ENCODE results near the gene ZNF195.
"Not testable (repeated sequence)": the region's sequence is repeated elsewhere in the genome, so short reads cannot be mapped to it uniquely, and the experiment has no call there.

ZNF195 gene

GRCh38 chr11:3402181-3402860, 23.4 kb upstream of the ZNF195 start:
- DNase-seq (ENCODE audit: low read depth, low spot score) = not testable (repeated sequence)

GRCh38 chr11:3401052-3401451, 22.1 kb upstream of the ZNF195 start:
- DNase-seq (ENCODE audit: low read depth, low spot score) = not testable (repeated sequence)

- not testable (repeated sequence) for DNase-seq (ENCODE audit: low read depth, low spot score)
Observed at GRCh38 chr11:3398509-3398908, 19.6 kb upstream of the ZNF195 start.

DNA sequence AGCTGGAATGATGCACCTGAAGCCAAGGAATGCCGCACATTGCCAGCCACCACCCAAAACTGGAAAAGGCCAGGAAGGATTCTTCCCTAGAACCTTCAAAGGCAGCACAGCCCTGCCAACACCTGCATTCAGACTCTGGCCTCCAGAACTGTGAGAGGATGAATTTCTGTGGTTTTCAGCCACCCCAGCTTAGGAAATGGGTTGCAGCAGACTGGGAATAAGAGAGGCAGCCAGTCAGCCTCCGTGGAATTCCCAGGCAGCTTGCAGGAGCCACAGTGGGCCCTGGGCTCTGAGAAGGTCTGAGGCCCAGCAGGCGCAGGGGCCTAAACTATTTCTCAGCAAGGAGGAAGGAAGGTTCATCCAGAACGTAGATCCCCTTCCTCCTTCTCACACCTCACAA, 19.2 kb upstream of the ZNF195 start:
- not testable (repeated sequence) for DNase-seq (ENCODE audit: low read depth, low spot score)

- DNase-seq (ENCODE audit: low read depth, low spot score) = not testable (repeated sequence)
Observed at GRCh38 chr11:3397210-3397609, 18.3 kb upstream of the ZNF195 start.

DNA sequence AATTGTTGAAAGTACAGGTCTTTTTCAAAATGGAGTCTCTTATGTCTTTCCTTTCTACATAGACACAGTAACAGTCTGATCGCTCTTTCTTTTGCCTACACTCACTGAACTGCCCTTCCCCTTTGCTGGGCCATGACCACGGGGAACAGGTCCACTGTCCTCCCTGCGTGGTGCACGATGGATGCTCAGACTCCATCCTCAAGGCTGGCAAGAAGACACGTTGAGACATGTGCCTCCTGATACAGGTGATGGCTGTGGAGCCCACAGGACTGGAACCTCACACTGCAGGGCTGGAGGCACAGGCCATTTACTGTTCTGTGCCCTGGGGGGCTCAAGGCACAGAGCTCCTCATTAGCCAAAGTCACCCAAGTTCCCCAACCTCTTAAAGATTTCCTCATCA, 16.5 kb upstream of the ZNF195 start:
- DNase-seq (ENCODE audit: low read depth, low spot score) = not testable (repeated sequence)

DNA sequence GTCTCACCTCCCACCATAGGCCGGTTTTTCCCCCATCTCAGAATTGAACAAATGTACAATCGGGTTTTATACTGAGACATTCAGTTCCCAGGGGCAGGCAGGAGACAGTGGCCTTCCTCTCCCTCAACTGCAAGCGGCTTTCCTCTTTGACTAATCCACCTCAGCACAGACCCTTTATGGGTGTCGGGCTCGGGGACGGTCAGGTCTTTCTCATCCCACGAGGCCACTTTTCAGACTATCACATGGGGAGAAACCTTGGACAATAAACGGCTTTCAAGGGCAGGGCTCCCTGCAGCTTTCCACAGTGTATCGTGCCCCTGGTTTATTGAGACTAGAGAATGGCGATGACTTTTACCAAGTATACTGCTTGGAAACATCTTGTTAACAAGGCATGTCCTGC, 16.0 kb upstream of the ZNF195 start:
- not testable (repeated sequence) for DNase-seq (ENCODE audit: low read depth, low spot score)

DNA sequence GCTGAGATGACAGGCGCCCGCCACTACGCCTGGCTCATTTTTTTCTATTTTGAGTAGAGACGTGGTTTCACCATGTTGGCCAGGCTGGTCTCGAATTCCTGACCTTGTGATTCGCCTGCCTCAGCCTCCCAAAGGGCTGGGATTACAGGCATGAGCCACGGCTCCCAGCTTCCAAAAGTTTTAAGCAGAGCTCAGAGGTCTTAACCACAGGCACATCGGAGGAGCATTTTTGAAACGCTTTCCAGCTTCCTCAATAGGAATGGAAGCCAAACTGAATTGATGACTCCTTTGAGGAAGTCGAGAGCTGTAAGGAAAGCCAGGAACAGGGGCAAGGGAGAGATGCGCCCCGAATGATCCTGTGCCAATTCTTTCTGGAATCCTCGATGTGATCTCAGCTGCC, 14.5 kb upstream of the ZNF195 start:
- not testable (repeated sequence) for DNase-seq (ENCODE audit: low read depth, low spot score)

GRCh38 chr11:3382613-3383285, 3.8 kb upstream of the ZNF195 start:
- DNase-seq (ENCODE audit: low read depth, low spot score) = no peak

GRCh38 chr11:3381794-3382193, 2.8 kb upstream of the ZNF195 start:
- DNase-seq (ENCODE audit: low read depth, low spot score) = no peak

DNA sequence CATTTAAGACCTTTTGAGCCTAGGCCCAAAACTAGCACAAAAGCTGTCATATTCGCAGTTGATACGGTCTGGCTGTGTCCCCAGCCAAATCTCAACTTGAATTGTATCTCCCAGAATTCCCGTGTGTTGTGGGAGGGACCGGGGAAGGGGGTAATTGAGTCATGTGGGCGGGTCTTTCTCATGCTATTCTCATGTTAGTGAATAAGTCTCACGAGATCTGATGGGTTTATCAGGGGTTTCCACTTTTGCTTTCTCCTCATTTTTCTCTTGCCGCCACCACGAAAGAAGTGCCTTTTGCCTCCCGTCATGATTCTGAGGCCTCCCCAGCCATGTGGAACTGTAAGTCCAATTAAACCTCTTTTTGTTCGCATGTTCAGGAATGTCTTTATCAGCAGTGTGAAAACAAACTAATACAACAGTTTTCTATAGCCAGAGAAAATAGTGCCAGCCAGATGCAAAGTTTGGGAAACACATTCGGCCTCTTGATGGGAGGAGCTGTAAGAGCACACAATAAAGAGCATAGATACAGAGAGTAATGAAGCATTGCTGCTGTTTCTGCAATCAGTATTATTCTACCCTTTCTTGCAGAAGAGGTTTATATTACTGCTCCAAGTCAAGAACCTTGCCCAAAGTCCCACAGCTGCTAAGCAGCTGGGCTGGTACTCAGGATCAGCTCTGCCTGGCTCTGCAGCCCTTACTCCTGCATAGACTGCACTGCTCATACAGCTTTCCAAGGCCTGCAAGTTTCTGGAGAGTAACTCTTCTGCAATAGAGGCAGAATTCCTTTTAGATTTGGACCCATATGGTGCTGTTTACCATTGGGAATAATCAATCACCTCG, 2.0 kb upstream of the ZNF195 start:
- no peak for DNase-seq (ENCODE audit: low read depth, low spot score)

- DNase-seq (ENCODE audit: low read depth, low spot score) = no peak
Observed at GRCh38 chr11:3375552-3375951, 3.4 kb downstream of the ZNF195 start.

GRCh38 chr11:3370311-3370870, 8.6 kb downstream of the ZNF195 start:
- DNase-seq (ENCODE audit: low read depth, low spot score) = no peak

DNA sequence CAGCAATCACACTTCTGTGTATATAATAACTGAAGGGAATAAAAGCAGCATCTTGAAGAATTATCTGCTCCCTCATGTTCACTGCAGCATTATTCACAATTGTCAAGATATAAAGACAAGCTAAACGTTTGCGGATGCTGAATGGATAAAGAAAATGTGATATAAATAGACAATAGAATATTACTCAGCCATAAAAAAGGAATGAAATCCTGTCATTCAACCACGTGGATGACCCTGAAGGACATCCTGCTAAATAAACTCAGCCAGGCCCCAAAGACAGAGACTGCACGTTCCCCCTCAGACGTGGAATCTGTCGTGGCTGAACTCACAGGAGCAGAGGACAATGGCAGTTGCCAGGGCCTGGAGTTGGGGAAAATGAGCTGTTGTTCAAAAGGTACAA, 9.6 kb downstream of the ZNF195 start:
- DNase-seq (ENCODE audit: low read depth, low spot score) = no peak

GRCh38 chr11:3368199-3368598, 10.7 kb downstream of the ZNF195 start:
- no peak for DNase-seq (ENCODE audit: low read depth, low spot score)

GRCh38 chr11:3367221-3367620, 11.7 kb downstream of the ZNF195 start:
- DNase-seq (ENCODE audit: low read depth, low spot score) = no peak

DNA sequence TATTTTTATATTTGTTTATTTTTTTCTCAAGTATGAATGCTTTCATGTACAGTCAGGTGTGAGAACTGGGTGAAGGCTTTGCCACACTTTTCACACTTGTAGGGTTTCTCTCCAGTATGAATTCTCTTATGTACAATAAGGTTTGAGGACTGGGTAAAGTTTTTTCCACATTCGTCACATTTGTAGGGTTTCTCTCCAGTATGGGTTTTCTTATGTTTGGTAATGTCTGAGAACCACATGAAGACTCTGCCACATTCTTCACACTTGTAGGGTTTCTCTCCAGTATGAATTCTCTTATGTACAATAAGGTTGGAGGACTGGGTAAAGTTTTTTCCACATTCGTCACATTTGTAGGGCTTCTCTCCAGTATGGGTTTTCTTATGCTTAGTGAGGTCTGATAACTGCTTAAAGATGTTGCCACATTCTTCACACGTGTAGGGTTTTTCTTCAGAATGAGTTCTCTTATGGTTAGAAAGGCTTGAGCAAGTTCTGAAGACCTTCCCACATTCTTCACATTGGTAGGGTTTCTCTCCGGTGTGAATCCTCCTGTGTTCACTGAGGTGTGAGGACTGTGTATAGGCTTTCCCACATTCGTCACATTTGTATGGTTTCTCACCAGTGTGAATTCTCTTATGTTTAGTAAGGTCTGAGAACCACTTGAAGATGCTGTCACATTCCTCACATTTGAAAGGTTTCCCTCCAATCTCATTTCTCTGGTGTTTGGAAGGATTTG, 19.7 kb downstream of the ZNF195 start:
- DNase-seq (ENCODE audit: low read depth, low spot score) = no peak

- no peak for DNase-seq (ENCODE audit: low read depth, low spot score)
Observed at GRCh38 chr11:3357994-3358676, 20.8 kb downstream of the ZNF195 start.

GRCh38 chr11:3357302-3357701, 21.6 kb downstream of the ZNF195 start:
- no peak for DNase-seq (ENCODE audit: low read depth, low spot score)

GRCh38 chr11:3356858-3357257, 22.1 kb downstream of the ZNF195 start:
- DNase-seq (ENCODE audit: low read depth, low spot score) = no peak

GRCh38 chr11:3353066-3353465, 25.9 kb downstream of the ZNF195 start:
- DNase-seq (ENCODE audit: low read depth, low spot score) = no peak

Data from ELF-1 (cell line).